Osteocyte (in vitro differentiated cells): Measurements from ENCODE around the gene SLC29A1. TPM values are rescaled to one million over a fixed set of nuclear protein-coding genes. Genes with fewer than 3 reads are reported as not detected.

Experiments
- DNase-seq: peaks from one replicate; pipeline ENCODE4 v3.0.0; 2021; ENCODE audit warnings: mixed read lengths; ENCODE audit not compliant: unreplicated experiment; ENCODE audit errors: extremely low spot score
- H3K27ac Mint-ChIP-seq: one replicate; pipeline ENCODE4 v1.8.0; 2021; ENCODE audit warnings: mild to moderate bottlenecking, mixed read lengths; ENCODE audit not compliant: unreplicated experiment
- H3K27me3 Mint-ChIP-seq: one replicate; pipeline ENCODE4 v1.8.0; 2021; ENCODE audit warnings: mixed read lengths; ENCODE audit not compliant: unreplicated experiment
- H3K36me3 Mint-ChIP-seq: one replicate; pipeline ENCODE4 v1.8.0; 2021; ENCODE audit warnings: mixed read lengths; ENCODE audit not compliant: unreplicated experiment
- H3K4me1 Mint-ChIP-seq: one replicate; pipeline ENCODE4 v1.8.0; 2021; ENCODE audit warnings: mixed read lengths; ENCODE audit not compliant: unreplicated experiment
- H3K4me3 Mint-ChIP-seq: one replicate; pipeline ENCODE4 v1.8.0; 2021; ENCODE audit warnings: mild to moderate bottlenecking, moderate library complexity, mixed read lengths; ENCODE audit not compliant: unreplicated experiment
- H3K9me3 Mint-ChIP-seq: one replicate; pipeline ENCODE4 v1.8.0; 2021; ENCODE audit warnings: mixed read lengths; ENCODE audit not compliant: unreplicated experiment
- total RNA-seq: library from RNA; stranded (reverse); gene quantifications from 2 replicates; pipeline ENCODE4 v1.2.1, GENCODE V29; 2021
- TF ChIP-seq, protein P1 (sequence below): fragments of 200-600 bp; sonication (generic); IDR thresholded peaks from 2 replicates; pipeline ENCODE4 v1.5.0; 2021; ENCODE audit warnings: antibody characterized with exemption, mild to moderate bottlenecking, moderate library complexity

Gene SLC29A1
- total RNA-seq, 1 donor from 2014 or later, result 135 TPM

DNA sequence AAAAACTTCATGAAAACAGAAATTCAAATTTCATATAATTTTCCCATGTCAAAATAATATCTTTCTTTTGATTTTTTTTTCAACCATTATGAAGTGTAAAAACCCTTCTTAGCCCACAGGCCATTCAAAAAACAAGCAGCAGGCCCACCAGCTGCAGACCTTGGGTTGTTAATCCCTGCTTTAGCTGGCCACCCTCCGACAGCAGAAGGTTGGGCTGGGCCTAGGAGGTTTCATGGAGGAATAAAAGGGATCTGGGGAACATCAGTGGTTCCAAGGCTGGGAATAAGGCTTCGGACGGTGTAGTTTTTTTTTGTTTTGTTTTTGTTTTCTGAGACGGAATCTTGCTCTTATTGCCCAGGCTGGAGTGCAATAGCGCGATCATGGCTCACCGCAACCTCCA lies 19.9 kb downstream of the SLC29A1 start:
- Mint-ChIP-seq H3K27ac (no peak overlapping the region), H3K9me3 (no peaks in the 10 kb centered on the region), H3K36me3 (peaks cover under 1% of the 10 kb centered on the region), H3K4me1 (peaks cover 13% of the 10 kb centered on the region), H3K4me3 (no peak overlapping the region), H3K27me3 (no peaks in the 10 kb centered on the region)
- DNase-seq, result no peak
- TF ChIP-seq, protein P1, sequence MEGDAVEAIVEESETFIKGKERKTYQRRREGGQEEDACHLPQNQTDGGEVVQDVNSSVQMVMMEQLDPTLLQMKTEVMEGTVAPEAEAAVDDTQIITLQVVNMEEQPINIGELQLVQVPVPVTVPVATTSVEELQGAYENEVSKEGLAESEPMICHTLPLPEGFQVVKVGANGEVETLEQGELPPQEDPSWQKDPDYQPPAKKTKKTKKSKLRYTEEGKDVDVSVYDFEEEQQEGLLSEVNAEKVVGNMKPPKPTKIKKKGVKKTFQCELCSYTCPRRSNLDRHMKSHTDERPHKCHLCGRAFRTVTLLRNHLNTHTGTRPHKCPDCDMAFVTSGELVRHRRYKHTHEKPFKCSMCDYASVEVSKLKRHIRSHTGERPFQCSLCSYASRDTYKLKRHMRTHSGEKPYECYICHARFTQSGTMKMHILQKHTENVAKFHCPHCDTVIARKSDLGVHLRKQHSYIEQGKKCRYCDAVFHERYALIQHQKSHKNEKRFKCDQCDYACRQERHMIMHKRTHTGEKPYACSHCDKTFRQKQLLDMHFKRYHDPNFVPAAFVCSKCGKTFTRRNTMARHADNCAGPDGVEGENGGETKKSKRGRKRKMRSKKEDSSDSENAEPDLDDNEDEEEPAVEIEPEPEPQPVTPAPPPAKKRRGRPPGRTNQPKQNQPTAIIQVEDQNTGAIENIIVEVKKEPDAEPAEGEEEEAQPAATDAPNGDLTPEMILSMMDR, result no peak

DNA sequence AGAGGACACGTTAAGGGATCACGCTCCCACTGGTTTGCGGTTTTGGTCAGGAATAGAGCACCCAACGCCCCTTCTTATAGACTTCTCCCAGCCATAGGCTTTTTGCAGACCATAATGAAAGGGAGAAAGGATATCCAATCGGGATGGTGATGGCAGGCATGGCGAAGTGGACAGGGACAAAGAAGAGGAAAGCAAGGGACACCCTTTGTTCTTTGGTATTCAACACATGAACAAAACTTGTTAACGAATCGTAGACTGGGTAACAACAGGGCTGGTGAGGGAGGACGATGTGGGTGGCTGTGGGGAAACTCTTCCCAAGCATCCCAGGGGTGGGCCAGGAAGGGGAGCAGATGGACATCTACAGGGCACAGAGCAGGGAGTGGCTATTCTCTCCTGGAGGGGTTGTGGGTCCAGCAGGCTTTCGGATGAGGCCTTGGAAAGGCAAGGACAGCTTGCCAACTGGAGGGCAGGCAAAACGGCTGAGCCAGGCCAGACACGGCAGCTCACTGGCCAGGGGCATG lies 22.1 kb downstream of the SLC29A1 start:
- H3K27ac Mint-ChIP-seq, result peak overlapping the region; percentile 62
- H3K27me3 Mint-ChIP-seq, result no peaks in the 10 kb centered on the region
- peaks cover 31% of the 10 kb centered on the region for H3K4me1 Mint-ChIP-seq
- no peaks in the 10 kb centered on the region for H3K9me3 Mint-ChIP-seq
- peak overlapping the region; percentile 93 for H3K4me3 Mint-ChIP-seq
- H3K36me3 Mint-ChIP-seq, result peaks cover 19% of the 10 kb centered on the region
- no peak for DNase-seq
- TF ChIP-seq, protein P1, result no peak

DNA sequence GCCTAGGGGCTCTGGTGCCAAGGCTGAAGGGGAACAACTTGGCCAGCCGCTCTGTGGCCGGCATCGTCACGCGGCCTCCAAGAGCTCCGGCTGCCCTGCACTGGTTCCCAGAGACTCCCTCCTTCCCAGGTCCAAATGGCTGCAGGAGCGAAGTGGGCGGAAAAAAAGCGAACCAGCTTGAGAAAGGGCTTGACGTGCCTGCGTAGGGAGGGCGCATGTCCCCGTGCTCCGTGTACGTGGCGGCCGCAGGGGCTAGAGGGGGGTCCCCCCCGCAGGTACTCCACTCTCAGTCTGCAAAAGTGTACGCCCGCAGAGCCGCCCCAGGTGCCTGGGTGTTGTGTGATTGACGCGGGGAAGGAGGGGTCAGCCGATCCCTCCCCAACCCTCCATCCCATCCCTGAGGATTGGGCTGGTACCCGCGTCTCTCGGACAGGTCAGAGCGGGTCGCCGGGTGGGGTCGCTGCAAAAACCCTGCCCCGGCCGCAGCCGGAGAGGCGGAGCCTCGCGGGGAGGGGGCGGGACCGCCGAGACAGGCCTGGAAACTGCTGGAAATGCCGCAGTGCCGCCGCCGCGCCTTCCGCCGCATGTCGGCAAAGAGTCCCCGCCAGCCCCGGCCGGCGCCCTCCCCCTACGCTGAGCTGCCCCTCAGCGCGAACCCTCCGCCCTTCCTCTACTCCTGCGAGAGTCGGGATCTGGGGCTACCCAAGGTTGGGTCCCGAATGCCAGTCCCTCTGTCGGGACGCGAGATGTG lies 22.7 kb downstream of the SLC29A1 start:
- peaks cover 25% of the 10 kb centered on the region for H3K36me3 Mint-ChIP-seq
- peak overlapping the region; percentile 93 for H3K4me3 Mint-ChIP-seq
- TF ChIP-seq, protein P1, result peak; percentile 33
- peak overlapping the region; percentile 96 for H3K27ac Mint-ChIP-seq
- peak; percentile 92 for DNase-seq
- H3K27me3 Mint-ChIP-seq, result no peaks in the 10 kb centered on the region
- H3K4me1 Mint-ChIP-seq, result peaks cover 31% of the 10 kb centered on the region
- H3K9me3 Mint-ChIP-seq, result no peaks in the 10 kb centered on the region

DNA sequence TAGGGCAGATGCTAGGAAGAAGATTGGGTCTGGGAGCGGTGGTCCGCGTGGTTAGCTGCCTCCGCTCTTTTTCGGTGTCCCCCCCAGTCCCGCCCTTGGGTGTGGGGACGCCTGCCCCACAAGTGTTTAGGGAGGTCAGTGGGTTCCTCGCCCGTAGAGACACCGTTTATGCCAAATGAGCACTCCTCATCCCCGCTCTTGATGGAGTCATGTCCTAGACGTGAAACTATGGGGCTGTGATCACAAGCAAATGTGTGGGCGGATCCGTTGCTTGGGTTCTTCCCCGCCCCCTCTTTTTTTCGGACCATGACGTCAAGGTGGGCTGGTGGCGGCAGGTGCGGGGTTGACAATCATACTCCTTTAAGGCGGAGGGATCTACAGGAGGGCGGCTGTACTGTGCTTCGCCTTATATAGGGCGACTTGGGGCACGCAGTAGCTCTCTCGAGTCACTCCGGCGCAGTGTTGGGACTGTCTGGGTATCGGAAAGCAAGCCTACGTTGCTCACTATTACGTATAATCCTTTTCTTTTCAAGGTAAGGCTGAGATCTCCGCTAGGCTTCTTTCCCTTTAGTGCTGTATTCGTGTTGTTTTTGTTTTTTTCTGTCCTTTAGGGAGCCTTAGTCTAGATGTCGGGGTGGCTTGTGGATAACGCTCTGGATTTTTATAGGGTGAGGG lies 23.4 kb downstream of the SLC29A1 start, which contains the start of gene HSP90AB1:
Gene HSP90AB1 (plus strand): TSS at position 439 of the 675 bp plus-strand sequence. CDS start 1,529 bp downstream, outside the sequence.
- H3K27ac Mint-ChIP-seq, result peak within 1 kb of the TSS; percentile 96

More for the DNA sequence above, 23.4 kb downstream of the SLC29A1 start, which contains the start of gene HSP90AB1:
- DNase-seq, result peak; percentile 96
- H3K27me3 Mint-ChIP-seq, result no peaks in the 10 kb centered on the region
- peaks cover 32% of the 10 kb centered on the region for H3K36me3 Mint-ChIP-seq
- H3K4me3 Mint-ChIP-seq, result peak within 1 kb of the TSS; percentile 93
- no peaks in the 10 kb centered on the region for H3K9me3 Mint-ChIP-seq
- TF ChIP-seq, protein P1, result no peak
- H3K4me1 Mint-ChIP-seq, result peaks cover 31% of the 10 kb centered on the region
